ENCODE data around the gene TTLL6.

GRCh38 chr17:48751733-48752398, 65.2 kb downstream of the TTLL6 start:
- TF ChIP-seq, protein P1, sequence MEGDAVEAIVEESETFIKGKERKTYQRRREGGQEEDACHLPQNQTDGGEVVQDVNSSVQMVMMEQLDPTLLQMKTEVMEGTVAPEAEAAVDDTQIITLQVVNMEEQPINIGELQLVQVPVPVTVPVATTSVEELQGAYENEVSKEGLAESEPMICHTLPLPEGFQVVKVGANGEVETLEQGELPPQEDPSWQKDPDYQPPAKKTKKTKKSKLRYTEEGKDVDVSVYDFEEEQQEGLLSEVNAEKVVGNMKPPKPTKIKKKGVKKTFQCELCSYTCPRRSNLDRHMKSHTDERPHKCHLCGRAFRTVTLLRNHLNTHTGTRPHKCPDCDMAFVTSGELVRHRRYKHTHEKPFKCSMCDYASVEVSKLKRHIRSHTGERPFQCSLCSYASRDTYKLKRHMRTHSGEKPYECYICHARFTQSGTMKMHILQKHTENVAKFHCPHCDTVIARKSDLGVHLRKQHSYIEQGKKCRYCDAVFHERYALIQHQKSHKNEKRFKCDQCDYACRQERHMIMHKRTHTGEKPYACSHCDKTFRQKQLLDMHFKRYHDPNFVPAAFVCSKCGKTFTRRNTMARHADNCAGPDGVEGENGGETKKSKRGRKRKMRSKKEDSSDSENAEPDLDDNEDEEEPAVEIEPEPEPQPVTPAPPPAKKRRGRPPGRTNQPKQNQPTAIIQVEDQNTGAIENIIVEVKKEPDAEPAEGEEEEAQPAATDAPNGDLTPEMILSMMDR (IDR thresholded peaks at IDR 0.05; ENCODE audit: insufficient read depth, low read depth, low read length) = no peak
- TF ChIP-seq EZH2 (IDR thresholded peaks at IDR 0.05; ENCODE audit: insufficient read depth, low read length) = no peak

Measured in astrocyte (in vitro differentiated cells and primary cell).